GM12873 (cell line): Measurements from ENCODE around the gene XYLT1.

Source experiments
- CTCF ChIP-seq: IDR thresholded peaks from 2 replicates; pipeline ENCODE4 v1.5.1; 2012; ENCODE audit warnings: low read depth, mild to moderate bottlenecking, moderate library complexity, low read length, control low read depth; ENCODE audit not compliant: insufficient read depth; ENCODE audit errors: missing control alignments

Gene XYLT1

GRCh38 chr16:17331991-17332390, 138.8 kb downstream of the XYLT1 start:
- TF ChIP-seq CTCF, result no peak

- TF ChIP-seq CTCF, result no peak
Observed at GRCh38 chr16:17331071-17331607, 139.6 kb downstream of the XYLT1 start.

DNA sequence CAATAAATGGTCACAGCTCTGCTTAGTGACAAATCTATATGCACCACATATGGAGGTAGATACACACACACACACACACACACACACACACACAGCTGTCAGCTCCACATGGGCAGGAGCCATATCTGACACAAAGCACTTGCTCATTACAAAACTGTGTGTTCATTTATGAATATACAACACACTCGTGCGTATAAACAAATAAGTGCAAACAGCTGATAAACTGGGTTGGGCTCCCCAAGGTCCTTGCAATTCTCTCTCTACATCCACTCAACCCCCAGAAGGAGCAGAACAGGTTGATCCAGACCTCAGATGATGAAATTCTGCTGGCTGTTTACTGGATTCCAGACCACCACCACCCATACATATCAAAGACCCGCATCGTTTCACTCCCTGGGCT, 140.7 kb downstream of the XYLT1 start:
- no peak for TF ChIP-seq CTCF

GRCh38 chr16:17329391-17329790, 141.4 kb downstream of the XYLT1 start:
- TF ChIP-seq CTCF, result no peak

DNA sequence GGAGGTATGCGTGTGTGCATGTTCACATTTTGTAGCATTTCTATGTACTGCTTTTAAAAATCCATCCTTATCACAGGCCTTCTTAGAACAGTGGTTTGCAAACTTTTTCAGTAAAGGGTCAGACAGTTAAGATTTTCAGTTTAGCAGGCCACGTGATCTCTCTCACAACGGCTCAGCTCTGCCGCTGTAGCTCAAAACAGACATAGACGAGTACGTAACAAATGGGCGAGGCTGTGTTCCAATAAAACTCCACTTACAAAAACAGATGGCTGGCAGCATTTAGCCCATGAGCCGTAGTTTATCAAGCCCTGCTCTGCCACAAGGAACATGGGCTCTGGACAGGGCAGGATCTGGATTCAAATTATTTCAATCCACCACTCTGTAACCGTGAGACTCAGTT, 141.8 kb downstream of the XYLT1 start:
- no peak for TF ChIP-seq CTCF

DNA sequence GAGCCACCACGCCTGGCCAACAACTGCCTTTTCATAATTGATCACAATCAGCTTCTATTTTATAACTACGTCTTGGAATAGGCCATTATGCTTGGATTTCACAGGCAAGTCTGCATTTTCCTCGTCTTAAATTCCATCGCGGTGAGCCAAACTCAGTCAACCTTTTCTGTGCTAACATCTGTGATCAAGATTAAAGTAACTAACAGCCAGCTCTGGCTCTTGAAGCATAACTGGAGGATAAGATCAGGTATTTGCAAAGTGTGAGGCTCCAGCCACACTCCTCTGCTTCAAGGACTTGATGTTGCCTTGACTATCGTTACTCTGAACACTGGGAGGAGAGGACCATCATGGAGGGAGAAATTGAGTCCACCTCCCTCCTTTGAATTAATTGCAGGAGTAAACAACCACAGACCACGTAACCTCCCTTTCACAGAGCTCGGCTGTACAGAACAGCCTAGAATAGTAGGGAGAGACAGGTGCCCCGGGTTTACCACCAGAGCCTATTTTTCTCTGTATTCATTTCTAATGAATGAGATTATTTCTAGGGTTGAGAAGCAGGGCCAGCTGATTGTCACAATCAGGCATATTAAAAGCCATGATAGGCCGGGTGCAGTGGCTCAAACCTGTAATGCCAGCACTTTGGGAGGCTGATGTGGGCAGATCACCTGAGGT, 143.0 kb downstream of the XYLT1 start:
- no peak for TF ChIP-seq CTCF

GRCh38 chr16:17325476-17326143, 145.2 kb downstream of the XYLT1 start:
- no peak for TF ChIP-seq CTCF
